22Rv1 (cell line): ENCODE data around the gene TEX22.

Source experiments
- CTCF ChIP-seq: fragments of 450-650 bp; IDR thresholded peaks from 2 replicates; pipeline ENCODE4 v1.5.1; 2017; ENCODE audit warnings: mild to moderate bottlenecking
- ZFX ChIP-seq: fragments of 450-650 bp; IDR thresholded peaks from 2 replicates; pipeline ENCODE4 v1.6.1; 2017; ENCODE audit warnings: antibody characterized with exemption, borderline replicate concordance

DNA sequence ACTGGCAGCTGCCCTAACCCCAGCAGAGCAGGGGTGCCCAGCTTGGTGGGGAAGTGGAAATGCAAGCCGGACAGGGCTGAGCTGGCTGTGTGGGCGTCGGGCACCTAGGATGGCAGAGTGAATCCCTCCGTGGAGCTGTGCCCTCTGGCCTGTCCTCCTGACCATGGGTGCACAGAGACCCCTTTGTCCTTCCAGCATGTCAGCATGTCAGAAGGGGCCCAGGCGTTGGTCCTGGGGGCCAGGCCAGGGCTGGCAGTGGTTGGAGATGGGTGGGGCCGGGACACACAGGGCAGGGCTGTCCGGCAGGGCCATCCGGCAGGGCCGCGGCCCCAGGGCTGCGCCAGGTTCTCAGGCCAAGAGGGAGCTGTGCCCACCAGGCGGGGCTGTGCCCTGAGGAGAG is 8.8 kb upstream of the TEX22 start:
- TF ChIP-seq CTCF: no peak
- no peak for TF ChIP-seq ZFX
